ENCODE data around the gene SLC22A23.

- TF ChIP-seq, protein P1, sequence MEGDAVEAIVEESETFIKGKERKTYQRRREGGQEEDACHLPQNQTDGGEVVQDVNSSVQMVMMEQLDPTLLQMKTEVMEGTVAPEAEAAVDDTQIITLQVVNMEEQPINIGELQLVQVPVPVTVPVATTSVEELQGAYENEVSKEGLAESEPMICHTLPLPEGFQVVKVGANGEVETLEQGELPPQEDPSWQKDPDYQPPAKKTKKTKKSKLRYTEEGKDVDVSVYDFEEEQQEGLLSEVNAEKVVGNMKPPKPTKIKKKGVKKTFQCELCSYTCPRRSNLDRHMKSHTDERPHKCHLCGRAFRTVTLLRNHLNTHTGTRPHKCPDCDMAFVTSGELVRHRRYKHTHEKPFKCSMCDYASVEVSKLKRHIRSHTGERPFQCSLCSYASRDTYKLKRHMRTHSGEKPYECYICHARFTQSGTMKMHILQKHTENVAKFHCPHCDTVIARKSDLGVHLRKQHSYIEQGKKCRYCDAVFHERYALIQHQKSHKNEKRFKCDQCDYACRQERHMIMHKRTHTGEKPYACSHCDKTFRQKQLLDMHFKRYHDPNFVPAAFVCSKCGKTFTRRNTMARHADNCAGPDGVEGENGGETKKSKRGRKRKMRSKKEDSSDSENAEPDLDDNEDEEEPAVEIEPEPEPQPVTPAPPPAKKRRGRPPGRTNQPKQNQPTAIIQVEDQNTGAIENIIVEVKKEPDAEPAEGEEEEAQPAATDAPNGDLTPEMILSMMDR (IDR thresholded peaks at IDR 0.05; ENCODE audit: low read depth, low read length), result no peak
- TF ChIP-seq EZH2phosphoT487 (IDR thresholded peaks at IDR 0.05; ENCODE audit: low read depth), result no peak
Measured at GRCh38 chr6:3326981-3327380, 129.9 kb downstream of the SLC22A23 start.

All from OCI-LY3 (cell line).